IPS-18c (cell line): Measurements from ENCODE around the gene CD2.

ENCODE experiments used
- H3K4me3 ChIP-seq: 2 replicates; pipeline ENCODE4 v1.7.0; 2013; ENCODE audit warnings: low read depth, mild to moderate bottlenecking, low read length, moderate library complexity; ENCODE audit not compliant: insufficient read depth
- H3K9me3 ChIP-seq: one replicate; pipeline ENCODE4 v1.6.1; 2013; ENCODE audit warnings: mild to moderate bottlenecking, low read length, moderate library complexity; ENCODE audit not compliant: control insufficient read depth, insufficient read depth

CD2 gene

GRCh38 chr1:116724765-116725375, 29.4 kb upstream of the CD2 start:
- no peak overlapping the region for H3K4me3 ChIP-seq
- no peaks in the 10 kb centered on the region for H3K9me3 ChIP-seq

GRCh38 chr1:116725798-116726197, 28.4 kb upstream of the CD2 start:
- Histone ChIP-seq H3K4me3 (no peak overlapping the region), H3K9me3 (no peaks in the 10 kb centered on the region)

- no peak overlapping the region for H3K4me3 ChIP-seq
Observed at GRCh38 chr1:116726872-116727820, 27.1 kb upstream of the CD2 start.

DNA sequence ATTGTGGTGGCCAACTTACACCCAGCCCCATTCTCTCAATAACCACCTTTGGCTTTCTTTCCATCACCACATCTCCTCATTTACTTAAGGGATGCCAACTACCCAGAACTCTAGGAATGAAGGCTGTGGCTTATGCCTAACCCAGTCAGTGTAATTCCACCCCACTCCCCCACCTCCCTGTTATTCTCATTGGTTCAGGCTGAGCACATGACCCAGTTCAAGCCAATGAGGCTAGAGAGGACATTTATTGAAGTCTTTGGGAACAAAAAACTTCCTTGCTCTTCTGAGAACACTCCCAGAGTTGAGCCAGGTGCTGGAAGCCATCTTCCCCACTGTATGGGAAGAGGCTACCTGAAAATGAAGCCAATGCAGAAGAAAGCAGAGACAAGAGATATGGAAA, 22.8 kb upstream of the CD2 start:
- no peak overlapping the region for H3K4me3 ChIP-seq
- H3K9me3 ChIP-seq: no peaks in the 10 kb centered on the region

More at GRCh38 chr1:116726872-116727820, 27.1 kb upstream of the CD2 start:
- H3K9me3 ChIP-seq: no peaks in the 10 kb centered on the region

DNA sequence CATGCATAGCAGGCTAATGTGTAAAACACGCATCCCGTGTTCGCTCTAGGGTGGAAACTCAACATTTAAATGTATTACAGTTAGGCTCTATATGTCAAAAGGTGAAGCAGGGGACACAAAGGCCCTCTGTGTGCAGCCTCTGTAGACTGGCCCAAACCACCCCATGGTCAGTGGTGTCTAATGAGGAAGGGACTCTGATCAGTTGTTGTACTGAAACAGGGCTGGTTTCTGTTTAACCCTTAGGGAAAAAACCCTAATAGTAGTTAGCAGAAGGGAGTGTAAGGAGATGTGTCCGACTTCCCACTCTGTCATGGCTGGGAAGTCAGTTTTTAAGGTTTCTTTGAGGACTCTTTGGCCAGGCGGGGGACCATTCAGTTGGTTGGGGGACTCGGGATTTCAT, 21.5 kb upstream of the CD2 start:
- Histone ChIP-seq H3K4me3 (no peak overlapping the region), H3K9me3 (no peaks in the 10 kb centered on the region)

DNA sequence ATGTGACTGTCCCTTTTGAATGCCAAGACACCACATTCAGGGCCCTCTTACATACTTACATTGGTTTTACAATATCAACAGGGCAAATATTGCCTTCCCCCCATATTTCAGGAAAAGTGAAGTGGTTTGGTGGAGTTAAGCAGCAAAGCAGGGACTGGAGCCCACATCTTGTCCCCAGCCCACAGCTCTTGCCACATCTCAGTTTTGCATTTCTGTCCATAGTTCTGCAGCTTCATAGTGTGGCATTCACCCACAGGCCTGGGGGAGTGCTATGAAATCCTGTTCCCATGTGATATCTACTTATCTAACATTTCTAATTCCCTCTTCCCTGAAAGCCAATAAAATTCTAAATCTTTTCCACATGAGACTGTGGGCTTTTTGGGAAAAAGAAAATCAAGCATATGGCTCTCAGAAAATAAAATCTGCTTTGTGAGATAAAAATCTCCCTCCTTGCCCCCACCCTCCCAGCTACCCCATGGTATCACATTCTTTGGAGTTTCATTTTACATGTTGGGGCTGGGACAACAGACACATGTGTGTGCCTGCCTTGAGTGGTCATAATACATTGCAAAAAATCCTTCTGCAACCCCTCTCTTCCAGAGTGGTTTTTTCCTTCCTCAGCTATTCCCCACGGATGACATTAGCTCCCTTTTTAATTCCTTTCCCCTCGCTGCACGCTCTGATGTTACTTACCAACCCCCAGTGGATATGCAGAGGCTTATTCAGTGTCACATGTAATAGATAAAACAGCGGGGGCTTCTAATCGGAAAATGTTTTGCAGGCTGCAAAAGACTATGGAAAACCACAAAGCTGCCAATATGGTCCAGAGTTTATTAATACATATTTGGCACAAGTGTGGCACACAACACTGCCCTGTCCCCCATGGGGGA, 20.5 kb upstream of the CD2 start:
- H3K9me3 ChIP-seq: no peaks in the 10 kb centered on the region
- no peak overlapping the region for H3K4me3 ChIP-seq

DNA sequence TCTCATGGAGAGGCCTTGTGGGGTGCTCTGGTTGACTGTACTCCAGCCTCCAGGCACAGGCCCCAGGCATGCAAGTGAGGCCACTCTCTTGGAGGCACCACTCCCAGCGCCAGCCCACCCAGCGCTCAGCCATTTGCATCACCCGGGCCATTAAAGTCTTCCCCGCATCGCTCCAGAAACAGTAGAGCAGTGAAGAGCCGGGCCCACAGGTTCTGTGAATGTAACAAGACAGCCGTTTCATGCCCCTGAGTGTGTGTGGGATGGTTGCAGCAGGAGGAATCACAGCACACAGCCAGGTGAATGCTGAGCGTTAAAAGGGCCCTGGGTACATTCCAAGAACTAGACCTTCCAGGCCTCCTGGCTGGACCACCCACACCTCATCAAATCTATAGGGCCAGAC, 19.0 kb upstream of the CD2 start:
- Histone ChIP-seq H3K9me3 (no peaks in the 10 kb centered on the region), H3K4me3 (no peak overlapping the region)

DNA sequence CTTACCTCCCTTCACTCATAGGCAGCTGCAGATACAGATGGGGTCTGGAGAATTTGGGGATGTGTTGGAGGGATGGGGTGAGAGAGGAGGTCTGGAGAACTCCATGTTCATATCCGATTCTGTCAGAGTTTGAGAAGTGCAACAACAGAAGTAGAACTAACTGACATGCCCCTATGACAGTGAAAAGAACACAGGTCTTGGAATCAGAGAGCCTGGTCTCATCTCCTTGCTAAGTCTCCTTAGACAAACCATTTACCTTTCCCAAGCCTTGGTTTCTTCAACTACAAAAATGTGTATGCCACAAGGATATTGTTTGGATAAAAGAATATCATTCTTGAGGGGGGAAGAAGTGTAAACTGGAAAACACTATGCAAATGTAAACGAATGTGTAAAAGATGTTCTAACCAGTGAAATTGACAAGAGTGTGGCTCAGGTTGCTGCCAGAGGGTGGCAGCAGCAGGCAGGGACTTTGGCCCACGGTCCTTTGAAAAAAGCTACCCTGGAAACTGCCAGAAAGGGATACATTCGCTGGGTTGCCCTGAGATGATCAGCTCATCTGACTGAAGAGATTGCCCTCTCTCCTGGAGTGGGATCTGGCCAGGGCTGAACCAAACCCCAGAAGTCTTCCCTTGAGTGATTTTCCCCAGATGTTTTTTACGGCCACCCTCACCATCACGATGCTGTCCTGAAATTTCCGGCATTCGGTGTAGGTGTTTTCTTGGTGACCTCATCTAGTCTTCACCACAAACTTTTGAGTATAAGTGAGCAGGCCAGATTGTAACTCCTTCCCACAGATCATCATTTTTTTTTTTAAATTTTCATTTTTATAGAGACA, 17.0 kb upstream of the CD2 start:
- Histone ChIP-seq H3K4me3 (no peak overlapping the region), H3K9me3 (peaks cover 2% of the 10 kb centered on the region)

GRCh38 chr1:116737855-116738321, 16.3 kb upstream of the CD2 start:
- Histone ChIP-seq H3K9me3 (peaks cover 6% of the 10 kb centered on the region), H3K4me3 (no peak overlapping the region)

DNA sequence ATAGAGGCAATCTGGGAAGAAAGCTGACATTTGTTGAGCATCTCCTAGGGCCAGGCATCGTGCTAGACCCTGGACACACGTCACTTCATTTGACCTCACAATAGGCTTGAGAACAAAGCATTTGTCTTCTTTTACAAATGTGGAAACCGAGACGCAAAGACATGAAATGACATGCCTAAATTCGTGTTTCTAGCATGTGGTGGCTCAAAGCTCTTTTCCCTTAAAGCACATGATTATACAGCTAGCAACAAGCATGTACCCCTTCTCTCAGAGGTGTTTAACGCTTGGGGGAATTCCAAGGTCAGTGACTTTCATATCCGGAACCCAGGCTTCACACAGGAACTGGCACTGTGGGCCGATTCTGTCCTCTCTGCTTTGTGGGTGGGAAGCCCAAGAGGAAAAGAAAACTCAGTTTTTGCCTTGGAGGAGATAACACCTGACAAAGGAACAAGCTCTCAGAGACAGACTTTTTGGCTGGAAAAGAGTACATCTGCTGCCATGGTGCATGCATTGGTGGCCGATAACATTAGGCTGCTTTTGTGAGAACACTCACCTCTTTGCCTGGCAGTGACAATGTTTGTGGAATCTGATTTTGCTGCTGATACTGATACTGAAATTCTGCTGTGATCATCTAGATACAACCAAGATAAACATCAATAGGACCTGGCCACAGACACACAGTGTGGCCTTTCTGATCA, 15.4 kb upstream of the CD2 start:
- H3K9me3 ChIP-seq: peaks cover 14% of the 10 kb centered on the region
- H3K4me3 ChIP-seq: no peak overlapping the region

- no peak overlapping the region for H3K4me3 ChIP-seq
Observed at GRCh38 chr1:116739371-116740012, 14.7 kb upstream of the CD2 start.

GRCh38 chr1:116740296-116740695, 13.9 kb upstream of the CD2 start:
- Histone ChIP-seq H3K9me3 (peaks cover 20% of the 10 kb centered on the region), H3K4me3 (no peak overlapping the region)

More at GRCh38 chr1:116739371-116740012, 14.7 kb upstream of the CD2 start:
- H3K9me3 ChIP-seq: peaks cover 15% of the 10 kb centered on the region

GRCh38 chr1:116740746-116741145, 13.5 kb upstream of the CD2 start:
- Histone ChIP-seq H3K4me3 (no peak overlapping the region), H3K9me3 (peaks cover 20% of the 10 kb centered on the region)

- peaks cover 20% of the 10 kb centered on the region for H3K9me3 ChIP-seq
- no peak overlapping the region for H3K4me3 ChIP-seq
Observed at GRCh38 chr1:116741836-116742565, 12.2 kb upstream of the CD2 start.

GRCh38 chr1:116743535-116743934, 10.7 kb upstream of the CD2 start:
- H3K4me3 ChIP-seq: no peak overlapping the region; the same call in 1 of the 2 replicates
- peaks cover 20% of the 10 kb centered on the region for H3K9me3 ChIP-seq
